HepG2 (cell line): ENCODE results near the gene TSPAN15.

ENCODE experiments used
- BHLHE40 ChIP-seq: IDR thresholded peaks from 2 replicates; pipeline ENCODE4 v1.6.1; 2011; ENCODE audit warnings: low read length, improper control_type of control experiment
- BORCS8-MEF2B ChIP-seq: sonication (generic); formaldehyde crosslinking; IDR thresholded peaks from 2 replicates; pipeline ENCODE4 v1.8.0; 2022; ENCODE audit warnings: mild to moderate bottlenecking, missing genetic modification reagents
- EZH2 ChIP-seq: conservative IDR thresholded peaks from 2 replicates; pipeline ENCODE4 v1.6.1; 2012; ENCODE audit warnings: mild to moderate bottlenecking, low read depth, low read length, moderate library complexity
- FOXP4 ChIP-seq: sonication (generic); formaldehyde crosslinking; IDR thresholded peaks from 2 replicates; pipeline ENCODE4 v1.4.0; 2020; ENCODE audit warnings: missing genetic modification reagents
- HOXA5 ChIP-seq: sonication (generic); formaldehyde crosslinking; IDR thresholded peaks from 2 replicates; pipeline ENCODE4 v1.4.0; 2020; ENCODE audit warnings: missing genetic modification reagents
- IRF2 ChIP-seq: IDR thresholded peaks from 2 replicates; pipeline ENCODE4 v1.6.1; 2018; ENCODE audit warnings: missing genetic modification reagents, missing compliant biosample characterization
- MAFK ChIP-seq, 2 experiments: IDR thresholded peaks in 1 of 2; conservative IDR thresholded peaks in 1 of 2; 2 replicates each; pipeline ENCODE4 v1.6.1; 2011; ENCODE audit warnings: improper control_type of control experiment in 2 of 2, low read length in 2 of 2
- POLR2A ChIP-seq, 2 experiments: IDR thresholded peaks; 2 replicates each; pipeline ENCODE4 v1.6.1; 2011; ENCODE audit warnings: low read depth in 2 of 2, low read length in 2 of 2, mild to moderate bottlenecking in 1 of 2, moderate library complexity in 1 of 2; ENCODE audit not compliant: insufficient read depth in 1 of 2
- SIX1 ChIP-seq: sonication (generic); formaldehyde crosslinking; IDR thresholded peaks from 2 replicates; pipeline ENCODE4 v1.4.0; 2020; ENCODE audit warnings: missing genetic modification reagents, borderline replicate concordance
- TBP ChIP-seq: sonication (generic); formaldehyde crosslinking; IDR thresholded peaks from 2 replicates; pipeline ENCODE4 v1.5.0; 2020; ENCODE audit warnings: missing genetic modification reagents
- ZBTB33 ChIP-seq: sonication (generic); formaldehyde crosslinking; IDR thresholded peaks from 2 replicates; pipeline ENCODE4 v1.4.0; 2020; ENCODE audit warnings: missing genetic modification reagents
- ZNF576 ChIP-seq: sonication (generic); formaldehyde crosslinking; IDR thresholded peaks from 2 replicates; pipeline ENCODE4 v1.4.0; 2020; ENCODE audit warnings: mild to moderate bottlenecking, missing genetic modification reagents
- ZNF639 ChIP-seq: conservative IDR thresholded peaks from 2 replicates; pipeline ENCODE4 v1.6.1; 2018; ENCODE audit warnings: missing genetic modification reagents
- TF ChIP-seq, protein P1 (sequence below): sonication (generic); formaldehyde crosslinking; IDR thresholded peaks from 2 replicates; pipeline ENCODE4 v1.5.0; 2020; ENCODE audit warnings: mild to moderate bottlenecking, missing genetic modification reagents, moderate library complexity

- no peak for TF ChIP-seq ZBTB33 (CRISPR knock-in tag)
- TF ChIP-seq FOXP4 (CRISPR knock-in tag), result no peak
- TF ChIP-seq IRF2, result no peak
- TF ChIP-seq, protein P1, sequence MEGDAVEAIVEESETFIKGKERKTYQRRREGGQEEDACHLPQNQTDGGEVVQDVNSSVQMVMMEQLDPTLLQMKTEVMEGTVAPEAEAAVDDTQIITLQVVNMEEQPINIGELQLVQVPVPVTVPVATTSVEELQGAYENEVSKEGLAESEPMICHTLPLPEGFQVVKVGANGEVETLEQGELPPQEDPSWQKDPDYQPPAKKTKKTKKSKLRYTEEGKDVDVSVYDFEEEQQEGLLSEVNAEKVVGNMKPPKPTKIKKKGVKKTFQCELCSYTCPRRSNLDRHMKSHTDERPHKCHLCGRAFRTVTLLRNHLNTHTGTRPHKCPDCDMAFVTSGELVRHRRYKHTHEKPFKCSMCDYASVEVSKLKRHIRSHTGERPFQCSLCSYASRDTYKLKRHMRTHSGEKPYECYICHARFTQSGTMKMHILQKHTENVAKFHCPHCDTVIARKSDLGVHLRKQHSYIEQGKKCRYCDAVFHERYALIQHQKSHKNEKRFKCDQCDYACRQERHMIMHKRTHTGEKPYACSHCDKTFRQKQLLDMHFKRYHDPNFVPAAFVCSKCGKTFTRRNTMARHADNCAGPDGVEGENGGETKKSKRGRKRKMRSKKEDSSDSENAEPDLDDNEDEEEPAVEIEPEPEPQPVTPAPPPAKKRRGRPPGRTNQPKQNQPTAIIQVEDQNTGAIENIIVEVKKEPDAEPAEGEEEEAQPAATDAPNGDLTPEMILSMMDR (CRISPR knock-in tag), result no peak
- TF ChIP-seq BHLHE40, result no peak
- TF ChIP-seq HOXA5 (CRISPR knock-in tag), result no peak
- TF ChIP-seq TBP (CRISPR knock-in tag), result no peak
- no peak for TF ChIP-seq ZNF576 (CRISPR knock-in tag)
- TF ChIP-seq POLR2A (IDR thresholded peaks at IDR 0.05; ENCODE audit: insufficient read depth in 1 of 2, low read depth in 2 of 2, low read length in 2 of 2), result no peak
- no peak for TF ChIP-seq ZNF639 (CRISPR knock-in tag)
- TF ChIP-seq BORCS8-MEF2B (CRISPR knock-in tag), result no peak
- no peak for TF ChIP-seq EZH2
- TF ChIP-seq MAFK (conservative IDR thresholded peaks at IDR 0.05 in 1 of 2, IDR thresholded peaks at IDR 0.05 in 1 of 2; ENCODE audit: low read length in 2 of 2), result no peak
- TF ChIP-seq SIX1, result no peak
Measured at GRCh38 chr10:69452676-69453415, 1.6 kb downstream of the TSPAN15 start.
